Activated CD8-positive, alpha-beta memory T cell treated with anti-CD3 and anti-CD28 coated beads, Interleukin-2, amount 10 ng/mL, durations not matched to agents 7 days and 5 days (primary cell): Measurements from ENCODE around the gene NFKB2. TPM values are rescaled to one million over a fixed set of nuclear protein-coding genes. Genes with fewer than 3 reads are reported as not detected.
A peak's percentile ranks its signal among the peaks of the same experiment; 100 is the strongest.

Experiments
- ATAC-seq: fragments of 150-1000 bp; cut with Tn5 transposase; one replicate; pipeline ENCODE4 v1.10.0; 2021; ENCODE audit warnings: moderate library complexity
- CTCF ChIA-PET: fragments of 350-600 bp; sonication (Branson Sonifier 250); formaldehyde crosslinking; loops from one replicate; lab custom pipeline; 2021; ENCODE audit warnings: antibody characterized with exemption; lab: Charles Lee
- DNase-seq: peaks from one replicate; pipeline ENCODE4 v3.0.0-alpha.2; 2020
- H3K27ac Mint-ChIP-seq: one replicate; pipeline ENCODE4 v1.8.0; 2021; ENCODE audit warnings: mild to moderate bottlenecking, mixed read lengths
- H3K27me3 Mint-ChIP-seq: one replicate; pipeline ENCODE4 v1.8.0; 2021; ENCODE audit warnings: mixed read lengths
- H3K36me3 Mint-ChIP-seq: one replicate; pipeline ENCODE4 v1.8.0; 2021; ENCODE audit warnings: mild to moderate bottlenecking, mixed read lengths
- H3K4me1 Mint-ChIP-seq: one replicate; pipeline ENCODE4 v1.8.0; 2021; ENCODE audit warnings: mixed read lengths
- H3K4me3 Mint-ChIP-seq: one replicate; pipeline ENCODE4 v1.8.0; 2021; ENCODE audit warnings: mild to moderate bottlenecking, moderate library complexity, mixed read lengths
- H3K9me3 Mint-ChIP-seq: one replicate; pipeline ENCODE4 v1.8.0; 2022; ENCODE audit warnings: low read depth, mixed read lengths
- total RNA-seq, 2 experiments: library from RNA; stranded (reverse); gene quantifications; one replicate each; pipeline ENCODE4 v1.2.3, GENCODE V29; 2021

The NFKB2 gene
- total RNA-seq, 2 experiments from 2014 or later = 78.1 to 199 TPM

DNA sequence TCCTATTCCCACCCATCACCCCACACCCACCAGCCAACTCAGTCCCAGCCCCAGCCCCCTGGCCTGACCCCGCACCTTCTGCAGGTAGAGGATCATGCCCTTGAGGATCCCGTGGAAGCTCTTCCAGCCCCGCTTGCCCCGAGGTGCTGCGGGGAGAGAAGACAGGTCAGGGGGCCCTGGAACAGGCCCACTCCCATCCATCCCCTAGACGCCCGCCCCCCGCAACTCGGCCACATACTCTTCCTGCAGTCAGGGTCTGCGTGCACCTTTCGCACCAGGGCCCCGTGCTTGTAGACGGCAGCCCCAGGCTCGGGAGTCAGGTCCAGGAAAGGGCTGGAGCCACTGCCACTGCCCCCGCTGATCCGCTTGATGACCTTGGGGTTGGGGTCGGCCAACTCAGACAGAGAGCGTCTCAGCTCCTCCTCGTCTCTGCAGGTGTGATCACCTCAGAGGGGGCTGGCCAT, 9.6 kb downstream of the NFKB2 start:
- H3K4me3 Mint-ChIP-seq = no peak overlapping the region
- H3K4me1 Mint-ChIP-seq = peaks cover 13% of the 10 kb centered on the region
- no peak for DNase-seq
- H3K27me3 Mint-ChIP-seq = peaks cover 20% of the 10 kb centered on the region
- H3K9me3 Mint-ChIP-seq = no peaks in the 10 kb centered on the region
- CTCF ChIA-PET = interaction anchor here (0.6 to 16.5 kb wide), 9 partner anchors 8 to 235 kb away, joined by 3 to 271 read pairs (median 6); partner anchors contain the start of gene ELOVL3
- H3K27ac Mint-ChIP-seq = no peak overlapping the region
- H3K36me3 Mint-ChIP-seq = peaks cover 9% of the 10 kb centered on the region
- no peak for ATAC-seq

- no peak overlapping the region for H3K4me3 Mint-ChIP-seq
Measured at GRCh38 chr10:102405632-102406031, 10.1 kb downstream of the NFKB2 start.

GRCh38 chr10:102406815-102407214, 11.3 kb downstream of the NFKB2 start:
- ATAC-seq (no peak), DNase-seq (no peak)
- Mint-ChIP-seq H3K9me3 (no peaks in the 10 kb centered on the region), H3K4me1 (peaks cover 19% of the 10 kb centered on the region), H3K36me3 (peaks cover 3% of the 10 kb centered on the region), H3K27me3 (peaks cover 33% of the 10 kb centered on the region), H3K27ac (no peak overlapping the region), H3K4me3 (no peak overlapping the region)
- CTCF ChIA-PET = interaction anchor here (1.1 to 16.5 kb wide), 4 partner anchors 14 to 237 kb away, joined by 3 to 271 read pairs (median 12); partner anchors contain the start of genes CUEDC2 and ELOVL3

More at GRCh38 chr10:102405632-102406031, 10.1 kb downstream of the NFKB2 start:
- Mint-ChIP-seq H3K27ac (no peak overlapping the region), H3K9me3 (no peaks in the 10 kb centered on the region), H3K4me1 (peaks cover 14% of the 10 kb centered on the region), H3K27me3 (peaks cover 22% of the 10 kb centered on the region), H3K36me3 (peaks cover 4% of the 10 kb centered on the region)
- DNase-seq (no peak), ATAC-seq (no peak)
- CTCF ChIA-PET = interaction anchor here (0.5 to 16.5 kb wide), 8 partner anchors 17 to 236 kb away, joined by 3 to 271 read pairs (median 4); partner anchors contain the start of gene ELOVL3

DNA sequence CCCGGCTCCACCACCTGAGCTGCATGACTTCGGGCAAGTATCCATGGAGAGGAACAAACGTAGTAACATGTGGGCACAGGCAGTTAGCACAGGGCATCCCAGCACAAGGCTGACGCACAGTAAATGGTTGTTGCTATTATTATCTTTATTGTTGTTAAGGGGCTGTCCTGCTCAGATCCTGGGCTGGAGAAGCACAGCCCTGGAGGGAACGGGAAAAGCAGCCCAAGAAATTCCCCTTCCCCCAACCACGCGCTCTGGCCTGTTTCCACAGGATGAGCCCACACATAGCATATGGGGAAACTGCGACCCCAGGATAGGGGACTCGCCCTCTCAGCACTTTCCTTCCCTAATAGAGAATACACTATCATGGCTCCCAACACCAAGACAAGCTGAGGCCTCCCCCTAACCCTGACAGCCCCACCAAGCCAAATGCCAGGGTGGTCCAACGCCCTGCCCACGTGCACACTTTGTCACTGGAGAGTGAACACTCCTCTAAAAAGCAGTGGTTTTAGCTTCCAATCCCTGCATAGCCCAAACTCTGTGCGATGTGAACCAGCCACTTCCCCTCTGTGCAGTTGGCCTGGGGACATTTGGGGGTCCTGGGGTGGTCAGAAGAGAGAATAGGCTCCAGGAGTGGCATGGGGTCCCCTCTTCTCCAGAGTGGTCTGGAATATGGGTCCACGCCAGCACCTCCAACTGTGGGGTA, 12.1 kb downstream of the NFKB2 start:
- H3K27me3 Mint-ChIP-seq = peaks cover 38% of the 10 kb centered on the region
- H3K27ac Mint-ChIP-seq = no peak overlapping the region
- H3K4me3 Mint-ChIP-seq = no peak overlapping the region
- no peaks in the 10 kb centered on the region for H3K9me3 Mint-ChIP-seq
- ATAC-seq = no peak
- H3K4me1 Mint-ChIP-seq = peaks cover 22% of the 10 kb centered on the region
- no peaks in the 10 kb centered on the region for H3K36me3 Mint-ChIP-seq
- DNase-seq = no peak
- CTCF ChIA-PET = interaction anchor here (1.1 to 16.5 kb wide), 4 partner anchors 9 to 180 kb away, joined by 3 to 271 read pairs (median 6); partner anchors contain the start of genes CUEDC2 and ELOVL3

- no peak for ATAC-seq
- Mint-ChIP-seq H3K4me3 (peak overlapping the region; percentile 40), H3K27ac (no peak overlapping the region), H3K36me3 (no peaks in the 10 kb centered on the region), H3K4me1 (peaks cover 28% of the 10 kb centered on the region), H3K27me3 (peaks cover 41% of the 10 kb centered on the region), H3K9me3 (no peaks in the 10 kb centered on the region)
- no peak for DNase-seq
- CTCF ChIA-PET = interaction anchor here (1.5 to 16.5 kb wide), 2 partner anchors 9 to 180 kb away, joined by 4 to 271 read pairs; partner anchors contain the start of gene ELOVL3
Measured at GRCh38 chr10:102408131-102408727, 12.7 kb downstream of the NFKB2 start.

GRCh38 chr10:102408728-102409603, 13.5 kb downstream of the NFKB2 start:
- DNase-seq (peak; percentile 65), ATAC-seq (peak; percentile 57)
- no peak overlapping the region for H3K27ac Mint-ChIP-seq
- H3K4me1 Mint-ChIP-seq = peaks cover 29% of the 10 kb centered on the region
- peak overlapping the region; percentile 42 for H3K4me3 Mint-ChIP-seq
- H3K9me3 Mint-ChIP-seq = no peaks in the 10 kb centered on the region
- no peaks in the 10 kb centered on the region for H3K36me3 Mint-ChIP-seq
- CTCF ChIA-PET = interaction anchor here (0.6 to 5.6 kb wide), 8 partner anchors 10 to 290 kb away, joined by 3 to 37 read pairs (median 3); partner anchors contain the start of gene ACTR1A
- peaks cover 42% of the 10 kb centered on the region for H3K27me3 Mint-ChIP-seq

DNA sequence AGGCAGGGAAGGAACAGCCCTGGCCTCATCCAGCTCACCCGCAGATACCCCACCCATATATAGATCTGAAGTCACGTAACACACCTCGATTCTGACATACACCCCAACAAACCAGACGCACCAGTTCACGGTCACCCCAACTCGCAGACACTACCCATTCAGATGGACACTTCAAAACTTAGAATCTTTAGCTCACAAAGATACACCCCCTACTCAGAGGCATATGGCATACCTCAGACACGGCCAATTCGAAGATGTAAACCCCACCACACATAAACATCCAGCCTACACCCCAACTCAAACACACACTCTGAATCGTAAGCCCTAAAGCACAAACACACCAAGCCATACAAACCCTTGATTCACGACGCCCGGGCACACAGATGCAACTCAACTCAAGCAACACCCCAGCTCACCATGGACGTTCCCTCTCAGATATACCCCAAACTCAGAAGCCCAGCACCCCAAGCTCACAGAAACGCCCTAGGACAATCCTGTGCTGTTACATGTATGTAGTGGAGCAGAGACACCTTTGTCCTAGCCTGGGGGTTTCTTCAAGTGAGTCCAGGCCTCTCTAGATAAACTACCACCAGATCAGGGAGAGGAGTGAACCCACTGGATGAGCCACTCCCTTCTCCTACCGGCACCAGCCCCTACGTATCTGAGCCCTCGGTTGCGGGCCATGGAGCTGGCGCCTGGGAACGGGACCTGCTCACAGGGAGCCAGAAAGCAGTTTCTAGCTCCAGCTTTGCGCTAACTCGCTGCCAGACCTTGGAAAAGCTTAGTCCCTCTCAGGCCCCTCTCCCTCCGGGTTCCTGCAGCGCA, 14.3 kb downstream of the NFKB2 start:
- DNase-seq (no peak), ATAC-seq (no peak)
- no peaks in the 10 kb centered on the region for H3K36me3 Mint-ChIP-seq
- CTCF ChIA-PET = interaction anchor here (0.6 to 5.6 kb wide), 9 partner anchors 10 to 291 kb away, joined by 3 to 37 read pairs (median 3); partner anchors contain the start of gene ACTR1A
- peaks cover 42% of the 10 kb centered on the region for H3K27me3 Mint-ChIP-seq
- peak overlapping the region; percentile 42 for H3K4me3 Mint-ChIP-seq
- H3K9me3 Mint-ChIP-seq = no peaks in the 10 kb centered on the region
- peak overlapping the region; percentile 21 for H3K27ac Mint-ChIP-seq
- H3K4me1 Mint-ChIP-seq = peaks cover 29% of the 10 kb centered on the region

GRCh38 chr10:102410429-102411073, 15.0 kb downstream of the NFKB2 start:
- Mint-ChIP-seq H3K4me3 (peak overlapping the region; percentile 42), H3K36me3 (no peaks in the 10 kb centered on the region), H3K4me1 (peaks cover 29% of the 10 kb centered on the region), H3K27ac (no peak overlapping the region), H3K27me3 (peaks cover 42% of the 10 kb centered on the region), H3K9me3 (no peaks in the 10 kb centered on the region)
- ATAC-seq = no peak
- no peak for DNase-seq
- CTCF ChIA-PET = interaction anchor here (1.1 to 5.6 kb wide), 7 partner anchors 11 to 181 kb away, joined by 3 to 37 read pairs (median 4); partner anchors contain the start of genes ACTR1A and C10orf95

GRCh38 chr10:102411341-102412255, 16.1 kb downstream of the NFKB2 start:
- no peak overlapping the region for H3K27ac Mint-ChIP-seq
- DNase-seq (no peak), ATAC-seq (no peak)
- H3K36me3 Mint-ChIP-seq = no peaks in the 10 kb centered on the region
- peaks cover 29% of the 10 kb centered on the region for H3K4me1 Mint-ChIP-seq
- CTCF ChIA-PET = interaction anchor here (1.0 to 5.6 kb wide), 4 partner anchors 12 to 181 kb away, joined by 3 to 37 read pairs (median 4); partner anchors contain the start of gene C10orf95
- peak overlapping the region; percentile 11 for H3K4me3 Mint-ChIP-seq
- no peaks in the 10 kb centered on the region for H3K9me3 Mint-ChIP-seq
- peaks cover 46% of the 10 kb centered on the region for H3K27me3 Mint-ChIP-seq

DNA sequence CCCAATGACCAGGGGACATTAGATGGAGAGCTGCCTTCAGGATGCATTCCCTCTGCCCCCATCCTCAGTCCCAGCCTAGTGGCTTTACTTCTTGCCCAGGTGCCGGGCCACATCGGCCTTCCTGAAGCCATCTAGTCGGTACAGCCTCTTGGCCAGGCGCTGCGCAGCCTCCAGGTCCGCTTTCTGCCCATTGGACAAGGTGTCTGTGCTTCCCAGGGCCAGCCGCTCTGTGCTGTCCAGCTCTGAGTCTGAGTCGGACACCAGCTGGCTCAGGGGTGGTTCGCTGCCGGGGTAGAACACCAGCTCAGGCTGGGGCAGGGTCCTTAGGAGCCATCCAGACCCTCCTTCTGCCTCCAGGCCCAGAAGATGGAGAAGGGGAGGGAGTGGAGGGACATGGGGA, 16.8 kb downstream of the NFKB2 start:
- ATAC-seq (no peak), DNase-seq (no peak)
- no peak overlapping the region for H3K4me3 Mint-ChIP-seq
- H3K36me3 Mint-ChIP-seq = no peaks in the 10 kb centered on the region
- H3K27ac Mint-ChIP-seq = no peak overlapping the region
- CTCF ChIA-PET = interaction anchor here (1.0 to 5.6 kb wide), 3 partner anchors 8 to 66 kb away, joined by 3 to 37 read pairs (median 5); no protein-coding TSS in a partner anchor
- H3K9me3 Mint-ChIP-seq = no peaks in the 10 kb centered on the region
- H3K4me1 Mint-ChIP-seq = peaks cover 29% of the 10 kb centered on the region
- H3K27me3 Mint-ChIP-seq = peaks cover 47% of the 10 kb centered on the region
